ENCODE measurements around the gene ADISSP.
A peak's percentile ranks its signal among the peaks of the same experiment; 100 is the strongest.

ADISSP gene

DNA sequence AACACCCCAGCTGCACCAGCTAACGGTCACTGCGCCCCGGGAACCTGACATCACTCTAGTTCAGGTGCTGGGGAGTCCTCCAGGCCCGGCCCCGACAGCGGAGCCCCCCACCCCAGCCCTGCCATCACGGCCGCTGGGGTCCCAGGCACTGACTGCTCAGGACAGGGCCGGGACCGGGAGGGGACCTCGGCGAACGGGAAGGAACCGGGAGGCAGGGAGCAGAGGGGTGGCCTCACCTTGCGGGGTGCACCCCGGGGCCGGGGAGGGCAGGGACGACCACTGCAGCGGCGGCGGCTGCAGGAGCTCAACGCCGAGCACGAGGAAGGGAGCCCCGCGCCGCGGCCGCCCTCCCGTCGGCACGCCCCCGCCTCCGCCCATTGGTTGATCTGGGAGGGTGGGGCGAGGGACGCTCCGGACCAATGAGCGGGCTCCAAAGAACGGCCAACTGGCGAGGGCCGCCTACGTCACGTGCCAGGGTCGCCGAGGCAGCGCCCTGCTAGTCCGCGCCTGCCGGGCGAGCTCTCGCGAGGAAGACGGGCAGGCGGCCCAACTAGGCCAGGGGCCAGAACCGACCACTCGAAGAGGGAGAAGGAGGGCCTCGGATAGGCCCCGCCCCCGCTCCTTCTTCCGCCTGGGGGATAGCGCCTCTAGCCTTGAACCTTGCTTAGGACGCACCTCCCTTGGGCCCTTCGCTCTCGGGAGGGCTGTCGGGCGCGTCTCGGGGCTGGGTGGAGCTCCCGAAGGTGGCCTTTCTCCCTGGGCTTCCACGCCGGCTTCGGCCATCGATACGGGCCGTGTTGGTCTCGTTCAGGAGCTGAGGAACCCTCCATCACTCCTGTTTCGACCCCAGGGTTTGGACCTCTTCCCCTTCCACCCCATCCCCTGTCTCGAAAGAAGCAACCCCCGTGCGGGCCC, at the start of gene ADISSP (continued):
- TF ChIP-seq, protein P1, sequence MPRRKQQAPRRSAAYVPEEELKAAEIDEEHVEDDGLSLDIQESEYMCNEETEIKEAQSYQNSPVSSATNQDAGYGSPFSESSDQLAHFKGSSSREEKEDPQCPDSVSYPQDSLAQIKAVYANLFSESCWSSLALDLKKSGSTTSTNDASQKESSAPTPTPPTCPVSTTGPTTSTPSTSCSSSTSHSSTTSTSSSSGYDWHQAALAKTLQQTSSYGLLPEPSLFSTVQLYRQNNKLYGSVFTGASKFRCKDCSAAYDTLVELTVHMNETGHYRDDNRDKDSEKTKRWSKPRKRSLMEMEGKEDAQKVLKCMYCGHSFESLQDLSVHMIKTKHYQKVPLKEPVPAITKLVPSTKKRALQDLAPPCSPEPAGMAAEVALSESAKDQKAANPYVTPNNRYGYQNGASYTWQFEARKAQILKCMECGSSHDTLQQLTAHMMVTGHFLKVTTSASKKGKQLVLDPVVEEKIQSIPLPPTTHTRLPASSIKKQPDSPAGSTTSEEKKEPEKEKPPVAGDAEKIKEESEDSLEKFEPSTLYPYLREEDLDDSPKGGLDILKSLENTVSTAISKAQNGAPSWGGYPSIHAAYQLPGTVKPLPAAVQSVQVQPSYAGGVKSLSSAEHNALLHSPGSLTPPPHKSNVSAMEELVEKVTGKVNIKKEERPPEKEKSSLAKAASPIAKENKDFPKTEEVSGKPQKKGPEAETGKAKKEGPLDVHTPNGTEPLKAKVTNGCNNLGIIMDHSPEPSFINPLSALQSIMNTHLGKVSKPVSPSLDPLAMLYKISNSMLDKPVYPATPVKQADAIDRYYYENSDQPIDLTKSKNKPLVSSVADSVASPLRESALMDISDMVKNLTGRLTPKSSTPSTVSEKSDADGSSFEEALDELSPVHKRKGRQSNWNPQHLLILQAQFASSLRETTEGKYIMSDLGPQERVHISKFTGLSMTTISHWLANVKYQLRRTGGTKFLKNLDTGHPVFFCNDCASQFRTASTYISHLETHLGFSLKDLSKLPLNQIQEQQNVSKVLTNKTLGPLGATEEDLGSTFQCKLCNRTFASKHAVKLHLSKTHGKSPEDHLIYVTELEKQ (tag by site-specific recombination; IDR thresholded peaks at IDR 0.05; ENCODE audit: borderline replicate concordance): peak; percentile 30; the same call in 1 of the 2 replicates
- TF ChIP-seq, protein P2, sequence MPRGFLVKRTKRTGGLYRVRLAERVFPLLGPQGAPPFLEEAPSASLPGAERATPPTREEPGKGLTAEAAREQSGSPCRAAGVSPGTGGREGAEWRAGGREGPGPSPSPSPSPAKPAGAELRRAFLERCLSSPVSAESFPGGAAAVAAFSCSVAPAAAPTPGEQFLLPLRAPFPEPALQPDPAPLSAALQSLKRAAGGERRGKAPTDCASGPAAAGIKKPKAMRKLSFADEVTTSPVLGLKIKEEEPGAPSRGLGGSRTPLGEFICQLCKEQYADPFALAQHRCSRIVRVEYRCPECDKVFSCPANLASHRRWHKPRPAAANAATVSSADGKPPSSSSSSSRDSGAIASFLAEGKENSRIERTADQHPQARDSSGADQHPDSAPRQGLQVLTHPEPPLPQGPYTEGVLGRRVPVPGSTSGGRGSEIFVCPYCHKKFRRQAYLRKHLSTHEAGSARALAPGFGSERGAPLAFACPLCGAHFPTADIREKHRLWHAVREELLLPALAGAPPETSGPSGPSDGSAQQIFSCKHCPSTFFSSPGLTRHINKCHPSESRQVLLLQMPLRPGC (tag by site-specific recombination; IDR thresholded peaks at IDR 0.05): 0 out of 2 replicates have a peak, but pooled peaks have one; percentile 27
- TF ChIP-seq ZNF324 (tag by site-specific recombination; IDR thresholded peaks at IDR 0.05): peak; percentile 40; the same call in 1 of the 2 replicates
- TF ChIP-seq, protein P3, sequence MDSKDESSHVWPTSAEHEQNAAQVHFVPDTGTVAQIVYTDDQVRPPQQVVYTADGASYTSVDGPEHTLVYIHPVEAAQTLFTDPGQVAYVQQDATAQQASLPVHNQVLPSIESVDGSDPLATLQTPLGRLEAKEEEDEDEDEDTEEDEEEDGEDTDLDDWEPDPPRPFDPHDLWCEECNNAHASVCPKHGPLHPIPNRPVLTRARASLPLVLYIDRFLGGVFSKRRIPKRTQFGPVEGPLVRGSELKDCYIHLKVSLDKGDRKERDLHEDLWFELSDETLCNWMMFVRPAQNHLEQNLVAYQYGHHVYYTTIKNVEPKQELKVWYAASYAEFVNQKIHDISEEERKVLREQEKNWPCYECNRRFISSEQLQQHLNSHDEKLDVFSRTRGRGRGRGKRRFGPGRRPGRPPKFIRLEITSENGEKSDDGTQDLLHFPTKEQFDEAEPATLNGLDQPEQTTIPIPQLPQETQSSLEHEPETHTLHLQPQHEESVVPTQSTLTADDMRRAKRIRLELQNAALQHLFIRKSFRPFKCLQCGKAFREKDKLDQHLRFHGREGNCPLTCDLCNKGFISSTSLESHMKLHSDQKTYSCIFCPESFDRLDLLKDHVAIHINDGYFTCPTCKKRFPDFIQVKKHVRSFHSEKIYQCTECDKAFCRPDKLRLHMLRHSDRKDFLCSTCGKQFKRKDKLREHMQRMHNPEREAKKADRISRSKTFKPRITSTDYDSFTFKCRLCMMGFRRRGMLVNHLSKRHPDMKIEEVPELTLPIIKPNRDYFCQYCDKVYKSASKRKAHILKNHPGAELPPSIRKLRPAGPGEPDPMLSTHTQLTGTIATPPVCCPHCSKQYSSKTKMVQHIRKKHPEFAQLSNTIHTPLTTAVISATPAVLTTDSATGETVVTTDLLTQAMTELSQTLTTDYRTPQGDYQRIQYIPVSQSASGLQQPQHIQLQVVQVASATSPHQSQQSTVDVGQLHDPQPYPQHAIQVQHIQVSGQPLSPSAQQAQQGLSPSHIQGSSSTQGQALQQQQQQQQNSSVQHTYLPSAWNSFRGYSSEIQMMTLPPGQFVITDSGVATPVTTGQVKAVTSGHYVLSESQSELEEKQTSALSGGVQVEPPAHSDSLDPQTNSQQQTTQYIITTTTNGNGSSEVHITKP (tag by site-specific recombination; IDR thresholded peaks at IDR 0.05): peak; percentile 88
- TF ChIP-seq, protein P4, sequence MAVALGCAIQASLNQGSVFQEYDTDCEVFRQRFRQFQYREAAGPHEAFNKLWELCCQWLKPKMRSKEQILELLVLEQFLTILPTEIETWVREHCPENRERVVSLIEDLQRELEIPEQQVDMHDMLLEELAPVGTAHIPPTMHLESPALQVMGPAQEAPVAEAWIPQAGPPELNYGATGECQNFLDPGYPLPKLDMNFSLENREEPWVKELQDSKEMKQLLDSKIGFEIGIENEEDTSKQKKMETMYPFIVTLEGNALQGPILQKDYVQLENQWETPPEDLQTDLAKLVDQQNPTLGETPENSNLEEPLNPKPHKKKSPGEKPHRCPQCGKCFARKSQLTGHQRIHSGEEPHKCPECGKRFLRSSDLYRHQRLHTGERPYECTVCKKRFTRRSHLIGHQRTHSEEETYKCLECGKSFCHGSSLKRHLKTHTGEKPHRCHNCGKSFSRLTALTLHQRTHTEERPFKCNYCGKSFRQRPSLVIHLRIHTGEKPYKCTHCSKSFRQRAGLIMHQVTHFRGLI (tag by site-specific recombination; IDR thresholded peaks at IDR 0.05): peak; percentile 73
- TF ChIP-seq KLF9 (tag by site-specific recombination; IDR thresholded peaks at IDR 0.05; ENCODE audit: low read depth): peak; percentile 94
- TF ChIP-seq IKZF3 (tag by site-specific recombination; IDR thresholded peaks at IDR 0.05): no peak
- TF ChIP-seq, protein P5, sequence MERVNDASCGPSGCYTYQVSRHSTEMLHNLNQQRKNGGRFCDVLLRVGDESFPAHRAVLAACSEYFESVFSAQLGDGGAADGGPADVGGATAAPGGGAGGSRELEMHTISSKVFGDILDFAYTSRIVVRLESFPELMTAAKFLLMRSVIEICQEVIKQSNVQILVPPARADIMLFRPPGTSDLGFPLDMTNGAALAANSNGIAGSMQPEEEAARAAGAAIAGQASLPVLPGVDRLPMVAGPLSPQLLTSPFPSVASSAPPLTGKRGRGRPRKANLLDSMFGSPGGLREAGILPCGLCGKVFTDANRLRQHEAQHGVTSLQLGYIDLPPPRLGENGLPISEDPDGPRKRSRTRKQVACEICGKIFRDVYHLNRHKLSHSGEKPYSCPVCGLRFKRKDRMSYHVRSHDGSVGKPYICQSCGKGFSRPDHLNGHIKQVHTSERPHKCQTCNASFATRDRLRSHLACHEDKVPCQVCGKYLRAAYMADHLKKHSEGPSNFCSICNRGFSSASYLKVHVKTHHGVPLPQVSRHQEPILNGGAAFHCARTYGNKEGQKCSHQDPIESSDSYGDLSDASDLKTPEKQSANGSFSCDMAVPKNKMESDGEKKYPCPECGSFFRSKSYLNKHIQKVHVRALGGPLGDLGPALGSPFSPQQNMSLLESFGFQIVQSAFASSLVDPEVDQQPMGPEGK (tag by site-specific recombination; IDR thresholded peaks at IDR 0.05): peak; percentile 10; the same call in 1 of the 2 replicates
- TF ChIP-seq GLIS1 (tag by site-specific recombination; IDR thresholded peaks at IDR 0.05): peak; percentile 25; the same call in 1 of the 2 replicates
- TF ChIP-seq ZNF16 (tag by site-specific recombination; IDR thresholded peaks at IDR 0.05; ENCODE audit: low read depth): no peak
- TF ChIP-seq ZNF629 (tag by site-specific recombination; IDR thresholded peaks at IDR 0.05): peak; percentile 36; the same call in 1 of the 2 replicates
- no peak for TF ChIP-seq ZNF548 (tag by site-specific recombination; IDR thresholded peaks at IDR 0.05)
- peak; percentile 15; the same call in 1 of the 2 replicates for TF ChIP-seq ZFP37 (tag by site-specific recombination; IDR thresholded peaks at IDR 0.05)
- no peak for TF ChIP-seq ZNF24 (tag by site-specific recombination; IDR thresholded peaks at IDR 0.05)
- TF ChIP-seq, protein P6, sequence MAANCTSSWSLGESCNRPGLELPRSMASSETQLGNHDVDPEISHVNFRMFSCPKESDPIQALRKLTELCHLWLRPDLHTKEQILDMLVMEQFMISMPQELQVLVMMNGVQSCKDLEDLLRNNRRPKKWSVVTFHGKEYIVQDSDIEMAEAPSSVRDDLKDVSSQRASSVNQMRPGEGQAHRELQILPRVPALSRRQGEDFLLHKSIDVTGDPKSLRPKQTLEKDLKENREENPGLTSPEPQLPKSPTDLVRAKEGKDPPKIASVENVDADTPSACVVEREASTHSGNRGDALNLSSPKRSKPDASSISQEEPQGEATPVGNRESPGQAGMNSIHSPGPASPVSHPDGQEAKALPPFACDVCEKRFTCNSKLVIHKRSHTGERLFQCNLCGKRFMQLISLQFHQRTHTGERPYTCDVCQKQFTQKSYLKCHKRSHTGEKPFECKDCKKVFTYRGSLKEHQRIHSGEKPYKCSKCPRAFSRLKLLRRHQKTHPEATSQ (tag by site-specific recombination; IDR thresholded peaks at IDR 0.05): peak; percentile 74; the same call in 1 of the 2 replicates
- peak; percentile 97 for TF ChIP-seq ZBTB8A (tag by site-specific recombination; IDR thresholded peaks at IDR 0.05)
- TF ChIP-seq ZSCAN30 (tag by site-specific recombination; IDR thresholded peaks at IDR 0.05): peak; percentile 59; the same call in 1 of the 2 replicates
- TF ChIP-seq, protein P7, sequence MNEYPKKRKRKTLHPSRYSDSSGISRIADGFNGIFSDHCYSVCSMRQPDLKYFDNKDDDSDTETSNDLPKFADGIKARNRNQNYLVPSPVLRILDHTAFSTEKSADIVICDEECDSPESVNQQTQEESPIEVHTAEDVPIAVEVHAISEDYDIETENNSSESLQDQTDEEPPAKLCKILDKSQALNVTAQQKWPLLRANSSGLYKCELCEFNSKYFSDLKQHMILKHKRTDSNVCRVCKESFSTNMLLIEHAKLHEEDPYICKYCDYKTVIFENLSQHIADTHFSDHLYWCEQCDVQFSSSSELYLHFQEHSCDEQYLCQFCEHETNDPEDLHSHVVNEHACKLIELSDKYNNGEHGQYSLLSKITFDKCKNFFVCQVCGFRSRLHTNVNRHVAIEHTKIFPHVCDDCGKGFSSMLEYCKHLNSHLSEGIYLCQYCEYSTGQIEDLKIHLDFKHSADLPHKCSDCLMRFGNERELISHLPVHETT (tag by site-specific recombination; IDR thresholded peaks at IDR 0.05): 0 out of 2 replicates have a peak, but pooled peaks have one; percentile 18
- TF ChIP-seq KLF8 (tag by site-specific recombination; IDR thresholded peaks at IDR 0.05): peak; percentile 70; the same call in 1 of the 2 replicates
- TF ChIP-seq ZFP69B (tag by site-specific recombination; IDR thresholded peaks at IDR 0.05): no peak
- peak; percentile 15 for TF ChIP-seq SP7 (tag by site-specific recombination; IDR thresholded peaks at IDR 0.05)
- TF ChIP-seq ZSCAN23 (tag by site-specific recombination; IDR thresholded peaks at IDR 0.05): 0 out of 2 replicates have a peak, but pooled peaks have one; percentile 25
